Measurements from ENCODE around the gene TTC21A. TPM values are rescaled to one million over a fixed set of nuclear protein-coding genes. Genes with fewer than 3 reads are reported as not detected.

Gene TTC21A
- total RNA-seq, 3 donors from 2014 or later: 6.2 to 11.1 (median 7.2) TPM

GRCh38 chr3:39112535-39112934 is 5.1 kb downstream of the TTC21A start:
- Histone ChIP-seq H3K4me3 (no peak overlapping the region), H3K36me3 (ENCODE audit: low read depth) (no peaks in the 10 kb centered on the region), H3K9me3 (no peaks in the 10 kb centered on the region), H3K4me1 (ENCODE audit: low read depth) (peaks cover 7% of the 10 kb centered on the region)
- intact Hi-C loops (cut with DNase I, micrococcal nuclease): no loop called here
- no peak for ATAC-seq
- no peak for DNase-seq
- TF ChIP-seq CTCF (IDR thresholded peaks at IDR 0.05): no peak

GRCh38 chr3:39113291-39113690 is 5.8 kb downstream of the TTC21A start:
- intact Hi-C loops (cut with DNase I, micrococcal nuclease): no loop called here
- ATAC-seq (no peak), DNase-seq (no peak)
- no peaks in the 10 kb centered on the region for H3K9me3 ChIP-seq
- peaks cover under 1% of the 10 kb centered on the region for H3K4me1 ChIP-seq (ENCODE audit: low read depth)
- H3K36me3 ChIP-seq (ENCODE audit: low read depth): no peaks in the 10 kb centered on the region
- H3K4me3 ChIP-seq: no peak overlapping the region
- no peak for TF ChIP-seq CTCF (IDR thresholded peaks at IDR 0.05)

- no peak overlapping the region for H3K4me3 ChIP-seq
- DNase-seq (no peak), ATAC-seq (no peak)
- intact Hi-C loops (cut with DNase I, micrococcal nuclease): no loop called here
- H3K36me3 ChIP-seq (ENCODE audit: low read depth): no peaks in the 10 kb centered on the region
- no peaks in the 10 kb centered on the region for H3K9me3 ChIP-seq
- TF ChIP-seq CTCF (IDR thresholded peaks at IDR 0.05): no peak
- H3K4me1 ChIP-seq (ENCODE audit: low read depth): no peaks in the 10 kb centered on the region
These were observed 7.0 kb downstream of the TTC21A start for GRCh38 chr3:39114456-39114855.

GRCh38 chr3:39115870-39116269 is 8.4 kb downstream of the TTC21A start:
- intact Hi-C loops (cut with DNase I, micrococcal nuclease): no loop called here
- no peaks in the 10 kb centered on the region for H3K9me3 ChIP-seq
- no peaks in the 10 kb centered on the region for H3K36me3 ChIP-seq (ENCODE audit: low read depth)
- DNase-seq (no peak), ATAC-seq (no peak)
- no peak overlapping the region for H3K4me3 ChIP-seq
- no peaks in the 10 kb centered on the region for H3K4me1 ChIP-seq (ENCODE audit: low read depth)
- no peak for TF ChIP-seq CTCF (IDR thresholded peaks at IDR 0.05)

GRCh38 chr3:39118079-39118478 is 10.6 kb downstream of the TTC21A start:
- H3K9me3 ChIP-seq: no peaks in the 10 kb centered on the region
- H3K4me3 ChIP-seq: no peak overlapping the region
- intact Hi-C loops (cut with DNase I, micrococcal nuclease): no loop called here
- no peak for TF ChIP-seq CTCF (IDR thresholded peaks at IDR 0.05)
- DNase-seq (no peak), ATAC-seq (no peak)
- H3K36me3 ChIP-seq (ENCODE audit: low read depth): no peaks in the 10 kb centered on the region
- H3K4me1 ChIP-seq (ENCODE audit: low read depth): no peaks in the 10 kb centered on the region

All from mucosa of descending colon (tissue), 3 donors.